NOMO-1 treated with DMSO at 0.1 percent for 48 hours (cell line): ENCODE measurements around the gene ANKRD34B.

Experiments
- DNase-seq: peaks from one replicate; lab custom pipeline; 2025; ENCODE audit not compliant: unreplicated experiment; lab: John Stamatoyannopoulos, UW

Gene ANKRD34B

DNA sequence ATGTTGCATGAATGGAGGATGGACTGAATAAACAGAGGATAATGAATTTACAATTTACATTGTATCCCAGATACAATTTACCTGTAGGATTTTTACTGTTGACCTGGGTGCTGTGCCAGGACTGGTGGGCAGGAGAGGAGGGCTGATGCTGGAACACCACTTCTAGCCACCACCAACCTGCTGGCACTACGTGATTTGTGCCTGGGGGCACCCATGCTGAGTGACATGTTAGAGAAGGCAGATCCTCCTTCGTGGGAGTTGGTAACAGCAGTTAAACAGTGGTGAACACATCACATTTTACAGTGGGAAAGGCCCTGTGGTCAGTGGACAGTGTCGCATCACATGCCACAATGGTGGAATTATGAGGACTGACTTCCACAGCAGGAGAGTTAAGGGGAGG is 3.0 kb upstream of the ANKRD34B start:
- DNase-seq = no peak

DNA sequence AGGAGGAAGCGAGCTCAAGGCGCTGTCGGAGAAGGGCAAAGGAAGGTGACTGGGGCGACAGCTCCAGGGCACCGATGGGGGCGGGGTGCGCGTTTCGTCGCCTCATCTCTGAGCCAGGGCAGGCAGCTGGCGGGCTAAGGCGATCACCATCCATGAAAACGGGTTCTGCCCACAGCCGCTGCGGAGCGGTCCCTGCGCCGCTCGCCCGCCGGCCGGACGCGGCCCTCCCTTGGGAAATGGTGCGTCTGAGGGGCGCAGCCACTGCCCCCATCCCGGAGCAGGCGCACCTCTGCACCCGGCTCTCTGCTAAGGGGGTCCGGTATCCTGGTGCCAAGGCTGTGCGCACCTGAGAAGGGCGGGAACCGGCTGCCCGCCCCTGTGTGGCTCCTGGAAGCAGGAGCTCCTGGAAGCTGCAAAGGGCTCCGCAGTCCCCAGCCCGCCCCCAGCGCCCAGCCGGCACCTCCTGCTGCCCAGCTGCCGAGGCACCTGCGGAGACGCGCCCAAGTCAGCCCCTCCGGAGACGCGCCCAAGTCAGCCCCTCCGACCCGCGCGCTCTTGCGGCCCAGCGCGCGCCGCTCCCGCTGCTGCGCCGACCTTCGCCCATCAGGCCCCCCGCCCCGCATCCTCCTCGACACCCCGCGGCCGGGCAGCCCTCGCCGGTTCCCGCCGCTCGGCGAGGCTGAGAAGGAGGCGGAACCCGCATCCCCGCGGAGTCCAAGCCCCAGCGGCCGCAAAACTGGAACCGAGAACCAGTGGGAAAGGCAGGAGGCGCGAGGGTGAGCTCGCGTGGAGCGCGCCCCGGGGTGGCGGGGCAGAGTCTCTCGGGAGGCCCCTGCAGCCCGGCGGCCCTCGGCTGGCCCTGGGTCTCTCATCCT is 757 bp downstream of the ANKRD34B start:
- no peak for DNase-seq

DNA sequence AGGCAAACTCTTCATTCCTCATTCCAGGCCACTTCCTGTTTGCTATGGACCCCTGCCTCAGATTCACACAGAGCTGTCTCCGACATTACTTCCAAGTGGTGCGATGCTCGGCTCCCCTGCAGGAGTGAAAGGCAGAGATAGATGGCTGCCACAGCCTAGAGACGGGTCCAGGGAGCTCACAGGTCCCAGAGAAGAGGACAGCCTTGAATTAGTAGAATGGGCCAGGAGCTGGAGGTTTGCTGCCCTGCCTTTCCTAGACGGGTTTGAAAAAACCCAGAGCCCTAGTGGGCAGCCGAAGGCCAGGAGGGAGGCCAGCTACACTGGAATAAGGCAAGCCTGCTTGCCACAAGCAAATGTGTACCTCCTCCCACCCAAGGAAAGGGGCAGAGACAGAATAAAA is 1.8 kb downstream of the ANKRD34B start:
- DNase-seq = no peak

DNA sequence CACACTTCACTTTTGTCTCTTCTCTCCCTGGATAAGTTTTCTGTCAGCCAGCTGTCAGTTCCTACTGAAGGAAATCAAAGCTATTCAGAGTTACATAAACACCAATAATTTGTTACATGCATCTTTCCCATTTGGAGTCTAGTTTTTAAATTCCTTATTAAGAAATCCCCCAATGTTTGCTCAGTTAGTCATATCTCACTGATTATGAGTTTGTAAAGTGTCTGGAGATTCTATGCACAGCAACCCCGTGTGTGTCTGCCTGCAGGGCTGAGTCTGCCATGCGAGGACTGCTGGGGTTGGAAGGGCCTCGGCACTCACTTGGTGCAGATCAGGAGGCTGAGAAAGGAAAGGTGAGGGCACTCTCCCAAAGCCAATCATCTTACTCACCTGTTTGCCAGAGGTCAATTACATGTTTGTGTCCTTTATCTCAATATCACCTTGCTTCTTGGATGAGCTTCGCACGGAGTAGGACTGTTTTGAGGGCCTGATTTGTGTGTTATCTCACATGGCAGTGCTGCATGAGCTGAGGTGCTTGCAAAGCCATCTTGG is 3.3 kb downstream of the ANKRD34B start:
- DNase-seq = no peak

DNA sequence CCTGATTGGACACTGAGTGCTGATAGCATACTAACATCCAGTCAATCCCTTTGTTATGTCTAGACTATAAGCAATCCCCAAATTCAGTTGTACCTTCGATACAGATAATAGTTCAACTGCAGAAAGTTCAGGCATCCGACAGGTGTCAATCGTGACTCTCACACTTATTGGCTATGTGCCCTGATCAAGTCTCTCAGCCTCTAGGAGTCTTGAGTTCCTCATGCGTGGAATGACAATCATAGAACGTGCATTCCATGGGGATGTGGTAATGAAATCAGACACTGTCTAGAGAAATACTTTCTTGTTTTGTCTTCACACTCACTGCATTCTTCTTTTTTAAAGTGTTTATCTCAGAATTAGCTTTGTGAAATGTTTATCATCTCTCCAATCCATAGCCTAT is 4.8 kb downstream of the ANKRD34B start:
- DNase-seq = no peak

DNA sequence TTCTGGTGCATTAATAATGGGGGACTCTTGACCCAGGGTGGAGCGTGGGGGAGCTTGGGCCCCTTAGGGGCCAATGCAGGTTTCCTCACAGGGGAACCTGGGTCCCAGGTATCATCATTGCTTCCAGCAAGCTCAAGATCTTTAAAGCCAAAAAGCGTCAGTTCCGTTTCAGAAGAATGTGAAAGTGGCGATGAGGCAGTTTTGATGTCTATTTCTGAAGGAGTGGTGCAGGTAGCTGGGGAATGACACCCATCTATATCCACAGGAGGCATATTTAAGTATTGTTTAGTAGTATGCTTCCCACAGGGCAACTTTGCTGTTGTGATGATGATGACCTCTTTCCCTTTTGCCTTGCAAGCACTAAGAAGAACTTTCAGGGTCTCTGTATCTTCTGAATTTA is 10.8 kb downstream of the ANKRD34B start:
- no peak for DNase-seq

DNA sequence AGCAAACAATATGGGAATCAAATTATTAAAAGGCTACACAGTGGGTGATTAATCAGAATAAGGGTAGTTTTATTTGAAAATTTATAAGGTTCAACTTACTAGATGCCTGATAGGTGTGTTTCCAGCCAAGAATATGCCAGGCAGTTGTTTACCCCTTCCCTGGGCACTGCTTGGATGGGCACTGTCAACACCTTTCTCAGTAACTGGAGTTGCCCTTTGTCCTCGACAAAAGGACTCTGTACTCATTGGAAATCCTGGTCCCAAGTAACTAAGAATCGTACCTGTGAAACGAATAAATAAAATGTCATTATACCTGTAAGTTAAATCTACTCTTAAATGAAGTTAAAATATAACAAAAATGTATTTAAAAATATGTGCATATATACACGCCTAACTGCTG is 15.0 kb downstream of the ANKRD34B start:
- no peak for DNase-seq

DNA sequence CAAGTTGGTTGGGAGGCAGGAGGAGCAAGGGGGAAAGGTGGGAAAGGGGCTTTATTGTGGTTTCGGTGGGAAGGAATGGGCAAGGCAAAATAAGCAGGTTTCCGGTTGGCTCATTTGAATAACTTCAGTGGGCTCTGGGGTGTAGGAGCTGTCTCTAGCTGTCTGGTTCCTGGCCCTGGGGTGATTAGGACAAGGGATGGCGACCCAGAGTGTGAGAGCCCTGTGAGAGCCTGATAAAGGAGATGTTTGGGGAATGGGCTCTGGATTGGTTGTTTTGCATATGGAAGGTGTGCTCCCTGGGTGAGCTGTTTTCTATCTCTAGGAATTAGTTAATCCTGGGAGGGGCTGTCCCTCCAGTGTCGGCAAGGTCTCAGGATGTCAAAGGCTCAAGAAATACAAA is 15.4 kb downstream of the ANKRD34B start:
- no peak for DNase-seq

DNA sequence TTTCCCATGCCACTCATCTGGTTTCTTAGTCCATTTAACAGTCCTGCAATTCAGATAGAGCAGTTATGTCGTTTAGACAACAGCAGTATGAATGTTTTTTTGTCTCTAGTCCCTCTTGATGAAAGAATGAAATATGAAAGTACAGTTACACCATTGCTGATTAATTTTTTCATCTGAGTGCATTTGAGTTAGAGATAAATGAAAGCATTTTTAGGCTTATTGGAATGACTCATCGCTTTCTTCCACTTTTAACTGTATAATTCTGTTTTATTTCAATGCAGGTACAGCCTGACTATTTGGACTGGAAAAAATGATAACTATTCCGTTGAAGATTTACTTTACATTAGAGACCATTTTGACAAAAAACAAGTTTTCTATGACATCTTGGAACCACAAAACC is 28.7 kb downstream of the ANKRD34B start:
- no peak for DNase-seq

DNA sequence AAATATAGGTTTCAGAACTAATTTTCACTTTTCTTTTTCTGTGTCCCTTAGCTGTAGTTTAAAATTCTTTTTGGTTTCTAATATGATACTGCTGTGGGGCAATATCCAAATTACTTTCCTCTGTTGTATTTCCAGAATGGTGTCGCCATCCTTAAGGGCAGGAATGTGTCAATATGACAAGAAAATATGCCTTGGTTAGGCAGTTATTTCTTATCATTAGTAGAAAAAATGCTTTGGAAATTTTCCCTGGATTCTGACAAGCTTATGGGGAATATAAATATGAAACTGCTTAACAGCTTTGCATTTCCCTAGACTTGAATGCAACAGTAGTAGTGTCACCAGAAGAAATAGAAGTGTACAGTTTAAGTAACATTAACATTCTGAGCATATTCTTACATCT is 29.4 kb downstream of the ANKRD34B start:
- no peak for DNase-seq

DNA sequence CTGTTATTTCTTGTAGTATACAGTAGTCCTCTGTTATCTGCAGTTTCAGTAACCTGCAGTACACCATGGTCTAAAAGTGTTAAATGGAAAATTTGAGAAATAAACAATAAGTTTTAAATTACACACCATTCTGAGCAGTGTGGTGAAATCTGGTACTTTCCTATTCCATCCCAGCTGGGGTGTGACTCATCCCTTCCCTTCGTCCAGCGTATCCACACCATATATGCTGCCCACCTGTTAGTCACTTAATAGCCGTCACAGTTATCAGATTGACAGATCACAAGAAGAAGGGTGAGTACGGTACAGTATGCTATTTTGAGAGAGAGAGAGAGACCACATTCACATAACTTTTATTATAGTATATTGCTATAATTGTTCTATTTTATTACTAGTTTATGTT is 53.3 kb downstream of the ANKRD34B start:
- DNase-seq = no peak

DNA sequence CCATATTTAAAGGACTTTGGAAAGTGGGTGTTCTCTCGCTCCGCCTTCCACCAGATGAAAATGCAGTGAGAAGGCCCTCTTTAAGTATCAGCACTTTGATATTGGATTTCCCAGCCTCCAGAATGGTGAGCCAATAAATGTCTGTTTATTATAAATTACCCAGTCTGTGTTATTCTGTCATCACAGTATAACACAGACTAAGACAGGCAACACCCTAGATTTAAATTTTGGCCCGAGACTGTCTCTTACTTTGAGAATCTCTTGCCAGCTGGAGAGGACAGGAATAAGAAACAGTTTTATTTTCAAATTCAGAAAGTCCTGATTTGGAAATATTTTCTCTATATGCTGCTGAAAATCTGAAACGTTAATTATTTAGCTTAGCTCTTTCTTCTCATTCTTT is 60.7 kb downstream of the ANKRD34B start:
- DNase-seq = no peak

DNA sequence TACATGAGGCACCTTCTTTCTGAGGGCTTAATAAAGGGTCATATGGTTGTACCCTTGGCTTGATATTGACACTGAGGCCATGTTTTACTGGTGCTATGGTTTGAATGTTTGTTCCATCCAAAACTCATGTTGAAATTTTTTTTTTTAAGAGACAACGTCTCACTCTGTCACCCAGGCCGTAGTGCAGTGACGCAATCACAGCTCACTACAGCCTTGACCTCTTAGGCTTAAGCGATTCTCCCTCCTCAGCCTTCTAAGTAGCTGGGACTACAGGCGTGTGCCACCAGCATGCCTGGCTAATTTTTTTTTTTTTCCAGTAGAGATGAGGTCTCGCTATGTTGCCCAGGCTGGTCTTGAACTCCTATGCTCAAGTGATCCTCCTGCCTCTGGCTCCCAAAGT is 61.2 kb downstream of the ANKRD34B start:
- DNase-seq = no peak

DNA sequence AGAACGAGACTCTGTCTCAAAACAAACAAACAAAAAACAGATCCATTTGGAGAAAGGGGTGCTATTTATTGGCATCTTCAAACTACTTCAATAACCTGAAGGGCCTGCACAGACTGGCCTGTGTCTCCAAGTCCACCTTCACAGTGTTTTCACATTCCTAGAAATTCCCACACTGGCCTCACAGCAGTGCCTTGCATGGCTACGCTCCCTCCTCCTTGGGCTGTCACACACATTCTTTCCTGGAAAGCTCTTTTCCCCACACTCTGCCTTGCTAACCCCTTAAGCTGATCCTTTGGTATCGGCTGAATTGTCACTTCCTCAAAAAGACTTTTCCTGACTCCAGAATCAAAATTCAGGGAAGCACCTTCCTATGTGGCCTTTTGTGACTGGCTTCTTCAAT is 62.4 kb downstream of the ANKRD34B start:
- DNase-seq = no peak
